ENCODE measurements around the gene CTIF.

The CTIF gene

DNA sequence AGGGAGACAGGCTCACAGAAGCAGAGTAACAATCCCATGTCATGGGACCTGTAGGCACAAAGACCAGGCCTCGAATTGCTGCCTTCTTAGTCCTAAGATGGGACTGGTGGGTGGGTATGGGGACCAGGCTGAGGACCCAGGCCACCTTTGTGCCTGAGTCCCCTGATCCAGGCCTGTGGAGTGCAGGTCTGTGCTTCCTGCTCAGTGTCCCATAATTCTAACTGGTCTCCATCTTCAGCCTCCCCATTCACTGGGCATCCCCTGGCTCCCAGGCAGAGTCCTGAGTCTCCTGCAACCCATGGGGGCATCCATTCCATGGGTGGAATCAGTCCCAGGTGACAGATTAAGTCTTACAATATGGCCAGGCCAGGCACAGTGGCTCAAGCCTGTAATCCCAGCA lies 328.0 kb downstream of the CTIF start:
- H3K4me3 ChIP-seq (ENCODE audit: low read length): no peak overlapping the region
- no peaks in the 10 kb centered on the region for H3K79me2 ChIP-seq (ENCODE audit: low read length)
- TF ChIP-seq EZH2phosphoT487 (IDR thresholded peaks at IDR 0.05; ENCODE audit: low read length) (no peak), EZH2 (optimal IDR thresholded peaks at IDR 0.05; ENCODE audit: low read depth, low read length) (no peak)
- TF ChIP-seq, protein P1, sequence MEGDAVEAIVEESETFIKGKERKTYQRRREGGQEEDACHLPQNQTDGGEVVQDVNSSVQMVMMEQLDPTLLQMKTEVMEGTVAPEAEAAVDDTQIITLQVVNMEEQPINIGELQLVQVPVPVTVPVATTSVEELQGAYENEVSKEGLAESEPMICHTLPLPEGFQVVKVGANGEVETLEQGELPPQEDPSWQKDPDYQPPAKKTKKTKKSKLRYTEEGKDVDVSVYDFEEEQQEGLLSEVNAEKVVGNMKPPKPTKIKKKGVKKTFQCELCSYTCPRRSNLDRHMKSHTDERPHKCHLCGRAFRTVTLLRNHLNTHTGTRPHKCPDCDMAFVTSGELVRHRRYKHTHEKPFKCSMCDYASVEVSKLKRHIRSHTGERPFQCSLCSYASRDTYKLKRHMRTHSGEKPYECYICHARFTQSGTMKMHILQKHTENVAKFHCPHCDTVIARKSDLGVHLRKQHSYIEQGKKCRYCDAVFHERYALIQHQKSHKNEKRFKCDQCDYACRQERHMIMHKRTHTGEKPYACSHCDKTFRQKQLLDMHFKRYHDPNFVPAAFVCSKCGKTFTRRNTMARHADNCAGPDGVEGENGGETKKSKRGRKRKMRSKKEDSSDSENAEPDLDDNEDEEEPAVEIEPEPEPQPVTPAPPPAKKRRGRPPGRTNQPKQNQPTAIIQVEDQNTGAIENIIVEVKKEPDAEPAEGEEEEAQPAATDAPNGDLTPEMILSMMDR (IDR thresholded peaks at IDR 0.05; ENCODE audit: low read length): no peak
- no peaks in the 10 kb centered on the region for H3K27me3 ChIP-seq (replicated peaks; ENCODE audit: insufficient read depth, low read length)
- no peak overlapping the region for H2AFZ ChIP-seq (ENCODE audit: low read length)
- H3F3A ChIP-seq (ENCODE audit: insufficient read depth, low read length): peaks cover 26% of the 10 kb centered on the region
- H3K9me2 ChIP-seq (replicated peaks; ENCODE audit: insufficient read depth, low read length): no peaks in the 10 kb centered on the region
- no peak overlapping the region for H3K4me2 ChIP-seq (ENCODE audit: low read depth, low read length)
- DNase-seq: no peak
- H3K27ac ChIP-seq (ENCODE audit: low read length): peak overlapping the region; percentile 98; the same call in 1 of the 2 replicates
- no peak overlapping the region for H3K9ac ChIP-seq (ENCODE audit: low read length)
- no peaks in the 10 kb centered on the region for H4K20me1 ChIP-seq (ENCODE audit: insufficient read depth, low read length)
- H3K4me1 ChIP-seq (ENCODE audit: low read length): peaks cover 33% of the 10 kb centered on the region
- H3K9me3 ChIP-seq (replicated peaks; ENCODE audit: insufficient read depth, low read length): no peaks in the 10 kb centered on the region
- no peaks in the 10 kb centered on the region for H3K36me3 ChIP-seq (replicated peaks; ENCODE audit: insufficient read depth, low read length)

DNA sequence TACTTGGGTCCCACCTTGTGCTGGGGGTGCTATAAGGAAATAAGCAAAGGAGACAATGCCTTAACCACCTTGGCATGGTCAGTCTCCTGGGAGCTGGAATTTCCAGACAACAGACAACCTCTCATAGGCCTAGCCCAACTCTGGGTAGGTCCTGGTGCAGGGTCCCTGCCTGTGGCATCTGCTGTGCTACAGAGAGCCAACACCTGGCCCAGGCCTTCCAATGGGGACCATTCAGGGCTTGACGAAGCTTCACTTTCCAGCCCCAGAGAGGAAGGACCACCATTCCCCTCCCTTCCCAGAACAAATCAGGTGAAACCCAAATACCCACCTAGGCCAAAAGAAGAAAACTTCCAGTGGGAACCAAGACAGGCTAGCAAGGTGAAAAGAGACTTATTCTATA lies 329.1 kb downstream of the CTIF start:
- H3K9ac ChIP-seq (ENCODE audit: low read length): peak overlapping the region; percentile 78
- H3K4me3 ChIP-seq (ENCODE audit: low read length): no peak overlapping the region
- H4K20me1 ChIP-seq (ENCODE audit: insufficient read depth, low read length): no peaks in the 10 kb centered on the region
- H3F3A ChIP-seq (ENCODE audit: insufficient read depth, low read length): peaks cover 26% of the 10 kb centered on the region
- H3K27me3 ChIP-seq (replicated peaks; ENCODE audit: insufficient read depth, low read length): no peaks in the 10 kb centered on the region
- H3K79me2 ChIP-seq (ENCODE audit: low read length): no peaks in the 10 kb centered on the region
- no peaks in the 10 kb centered on the region for H3K9me3 ChIP-seq (replicated peaks; ENCODE audit: insufficient read depth, low read length)
- H3K4me1 ChIP-seq (ENCODE audit: low read length): peaks cover 33% of the 10 kb centered on the region
- no peaks in the 10 kb centered on the region for H3K9me2 ChIP-seq (replicated peaks; ENCODE audit: insufficient read depth, low read length)
- peak overlapping the region; percentile 98 for H3K27ac ChIP-seq (ENCODE audit: low read length)
- H3K4me2 ChIP-seq (ENCODE audit: low read depth, low read length): peak overlapping the region; percentile 65
- H3K36me3 ChIP-seq (replicated peaks; ENCODE audit: insufficient read depth, low read length): no peaks in the 10 kb centered on the region
- H2AFZ ChIP-seq (ENCODE audit: low read length): no peak overlapping the region
- peak; percentile 25 for DNase-seq
- TF ChIP-seq, protein P1 (IDR thresholded peaks at IDR 0.05; ENCODE audit: low read length): no peak
- TF ChIP-seq EZH2phosphoT487 (IDR thresholded peaks at IDR 0.05; ENCODE audit: low read length) (no peak), EZH2 (optimal IDR thresholded peaks at IDR 0.05; ENCODE audit: low read depth, low read length) (no peak)

DNA sequence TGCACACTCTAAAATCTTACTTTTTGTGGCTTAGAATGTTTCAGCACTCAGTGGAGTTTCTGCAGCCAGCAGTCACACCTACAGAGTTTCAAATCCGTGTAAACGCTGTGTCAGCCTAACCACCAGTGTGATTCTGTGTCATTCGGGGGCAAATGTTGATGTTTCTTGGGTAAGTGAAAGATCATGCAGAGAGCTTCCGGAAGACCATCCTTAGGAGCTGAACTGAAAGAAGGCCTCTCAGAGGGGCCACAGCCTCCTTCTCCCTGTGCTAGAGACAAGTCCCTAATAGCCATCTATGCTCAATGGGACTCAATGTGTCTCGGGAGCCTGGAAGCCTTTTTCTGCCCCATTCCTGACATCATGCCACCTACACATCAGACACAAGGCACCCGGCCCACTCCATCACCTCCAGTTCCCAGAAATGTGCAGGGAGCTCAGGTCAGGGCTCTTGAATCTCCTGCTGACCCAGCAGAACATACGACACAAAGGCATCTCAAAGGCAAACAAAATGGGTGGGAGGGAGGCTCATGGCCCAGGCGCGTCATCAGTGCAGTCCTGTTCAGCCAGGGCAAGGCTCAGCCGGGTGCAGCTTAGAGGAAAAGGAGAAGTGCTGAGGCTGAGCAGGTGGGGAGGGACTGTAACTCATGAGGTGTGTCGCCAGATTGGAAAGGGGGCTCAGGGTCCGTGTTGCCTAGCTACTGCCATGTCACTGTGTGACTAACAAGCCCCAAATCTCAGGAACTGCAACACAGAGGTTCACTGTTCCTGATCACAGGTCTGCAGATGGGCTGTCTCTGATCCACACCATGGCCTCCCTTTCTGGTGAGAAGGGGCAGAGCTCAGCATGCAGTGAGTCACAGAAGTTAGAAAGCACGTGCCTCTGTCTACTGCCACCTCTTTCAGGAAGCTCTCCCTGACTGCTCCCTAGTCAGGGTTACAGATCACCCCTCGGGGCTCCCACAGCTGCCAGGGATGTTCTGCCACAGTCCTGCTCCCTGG lies 329.9 kb downstream of the CTIF start:
- Histone ChIP-seq H3K79me2 (ENCODE audit: low read length) (no peaks in the 10 kb centered on the region), H3K9ac (ENCODE audit: low read length) (peak overlapping the region; percentile 78), H3K4me1 (ENCODE audit: low read length) (peaks cover 33% of the 10 kb centered on the region), H2AFZ (ENCODE audit: low read length) (peak overlapping the region; percentile 32), H4K20me1 (ENCODE audit: insufficient read depth, low read length) (no peaks in the 10 kb centered on the region), H3K9me3 (replicated peaks; ENCODE audit: insufficient read depth, low read length) (no peaks in the 10 kb centered on the region), H3F3A (ENCODE audit: insufficient read depth, low read length) (peaks cover 26% of the 10 kb centered on the region), H3K9me2 (replicated peaks; ENCODE audit: insufficient read depth, low read length) (no peaks in the 10 kb centered on the region), H3K4me2 (ENCODE audit: low read depth, low read length) (peak overlapping the region; percentile 65), H3K27me3 (replicated peaks; ENCODE audit: insufficient read depth, low read length) (no peaks in the 10 kb centered on the region), H3K36me3 (replicated peaks; ENCODE audit: insufficient read depth, low read length) (no peaks in the 10 kb centered on the region), H3K4me3 (ENCODE audit: low read length) (peak overlapping the region; percentile 12; the same call in 1 of the 2 replicates), H3K27ac (ENCODE audit: low read length) (peak overlapping the region; percentile 98)
- TF ChIP-seq EZH2phosphoT487 (IDR thresholded peaks at IDR 0.05; ENCODE audit: low read length): no peak
- TF ChIP-seq, protein P1 (IDR thresholded peaks at IDR 0.05; ENCODE audit: low read length): no peak
- TF ChIP-seq EZH2 (optimal IDR thresholded peaks at IDR 0.05; ENCODE audit: low read depth, low read length): no peak
- peak; percentile 96 for DNase-seq

All from MM.1S (cell line).